GM12878 (cell line): ENCODE data around the gene NPAS4. TPM values are rescaled to one million over a fixed set of nuclear protein-coding genes. Genes with fewer than 3 reads are reported as not detected.

Source experiments
- ATAC-seq: fragments of 200-7000 bp; cut with Tn5 transposase; 3 replicates; pipeline ENCODE4 v1.9.1; 2020; ENCODE audit warnings: mild to moderate bottlenecking, moderate library complexity
- BruUV-seq: library from RNA; stranded (reverse); fragments of 400-500 nt; replicated peaks from 2 replicates; lab custom pipeline; 2021; lab: Mats Ljungman, UMichigan
- CTCF ChIA-PET: fragments of 300-600 bp; sonication (Branson Sonifier 250); formaldehyde crosslinking; extraction: SDS; loops from one replicate; lab custom pipeline; 2021; ENCODE audit warnings: inconsistent platforms; lab: Yijun Ruan, JAX
- POLR2A ChIA-PET: fragments of 350-600 bp; formaldehyde crosslinking; extraction: SDS; loops from one replicate; lab custom pipeline; 2021; ENCODE audit warnings: inconsistent platforms; lab: Charles Lee
- RAD21 ChIA-PET: fragments of 300-600 bp; sonication (Branson Sonifier 250); formaldehyde crosslinking; loops from one replicate; lab custom pipeline; 2023; ENCODE audit warnings: antibody characterized with exemption; ENCODE audit not compliant: unreplicated experiment; lab: Charles Lee
- SMC1A ChIA-PET: fragments of 300-600 bp; sonication (Branson Sonifier 250); formaldehyde crosslinking; loops from one replicate; lab custom pipeline; 2023; ENCODE audit not compliant: unreplicated experiment, uncharacterized antibody; lab: Charles Lee
- DNase-seq: peaks from one replicate; pipeline ENCODE4 v3.0.0-alpha.2; 2011; ENCODE audit warnings: low read depth, low spot score
- FAIRE-seq: peaks from 3 replicates; lab custom pipeline; 2011; peaks lifted over from hg19 to GRCh38; lab: Jason Lieb, UNC
- H2AFZ ChIP-seq: 2 replicates; pipeline ENCODE4 v1.6.0; 2011; ENCODE audit warnings: low read depth, low read length, control low read depth; ENCODE audit not compliant: control insufficient read depth
- H3K27ac ChIP-seq: 2 replicates; pipeline ENCODE4 v1.5.1; 2011; ENCODE audit warnings: control low read depth; ENCODE audit not compliant: control insufficient read depth, insufficient read depth
- H3K27me3 ChIP-seq, 2 experiments: replicated peaks in 1 of 2; 2 replicates each; pipeline versions ENCODE4 v1.6.0 to v1.6.1; 2011; ENCODE audit warnings: low read length in 1 of 2; ENCODE audit not compliant: control insufficient read depth in 2 of 2, insufficient read depth in 2 of 2
- H3K36me3 ChIP-seq, 2 experiments: 2 replicates each; pipeline ENCODE4 v1.5.1; 2011; ENCODE audit warnings: low read length in 1 of 2; ENCODE audit not compliant: control insufficient read depth in 2 of 2, insufficient read depth in 2 of 2
- H3K4me1 ChIP-seq: 2 replicates; pipeline ENCODE4 v1.6.1; 2011; ENCODE audit warnings: mild to moderate bottlenecking, low read length, moderate library complexity, mixed read lengths; ENCODE audit not compliant: control insufficient read depth, insufficient read depth
- H3K4me2 ChIP-seq: 2 replicates; pipeline ENCODE4 v1.6.0; 2011; ENCODE audit warnings: control low read depth; ENCODE audit not compliant: control insufficient read depth, insufficient read depth
- H3K4me3 ChIP-seq: fragments of 200-600 bp; sonication (generic); 2 replicates; pipeline ENCODE4 v1.5.1; 2016
- H3K79me2 ChIP-seq: 2 replicates; pipeline ENCODE4 v1.6.0; 2011; ENCODE audit warnings: low read length; ENCODE audit not compliant: control insufficient read depth, insufficient read depth
- H3K9ac ChIP-seq: 2 replicates; pipeline ENCODE4 v1.8.0; 2011; ENCODE audit warnings: low read length, control low read depth, mixed read lengths; ENCODE audit not compliant: control insufficient read depth, insufficient read depth
- H3K9me3 ChIP-seq: replicated peaks from 3 replicates; pipeline ENCODE4 v1.5.1; 2011; ENCODE audit warnings: mild to moderate bottlenecking, low read length; ENCODE audit not compliant: control insufficient read depth, insufficient read depth
- H4K20me1 ChIP-seq: 2 replicates; pipeline ENCODE4 v1.6.0; 2011; ENCODE audit not compliant: control insufficient read depth, insufficient read depth
- BRCA1 ChIP-seq: IDR thresholded peaks from 2 replicates; pipeline ENCODE4 v1.6.1; 2011; ENCODE audit warnings: low read depth, low read length, improper control_type of control experiment
- CHD1 ChIP-seq: IDR thresholded peaks from 2 replicates; pipeline ENCODE4 v1.6.1; 2012; ENCODE audit warnings: low read depth, low read length, improper control_type of control experiment
- IKZF1 ChIP-seq: fragments of 450-650 bp; conservative IDR thresholded peaks from 2 replicates; pipeline ENCODE4 v1.6.1; 2017; ENCODE audit warnings: antibody characterized with exemption, mild to moderate bottlenecking
- PAX8 ChIP-seq: fragments of 450-650 bp; IDR thresholded peaks from 2 replicates; pipeline ENCODE4 v1.6.1; 2017; ENCODE audit warnings: mild to moderate bottlenecking, moderate library complexity
- WGBS: methylation state at CpG from one replicate; pipeline ENCODE4 v1.1.6; 2016; ENCODE audit warnings: low lambda C conversion rate; ENCODE audit not compliant: insufficient replicate concordance, insufficient coverage; ENCODE audit errors: missing lambda C conversion rate; 5-methylcytosine and 5-hydroxymethylcytosine counted together
- in situ Hi-C: fragments of 300-500 bp; cut with MboI; formaldehyde crosslinking; loops from 9 replicates; pipeline ENCODE4 v1.14.3; 2018; ENCODE audit warnings: mixed read lengths
- intact Hi-C: fragments of 100-400 bp; cut with micrococcal nuclease; formaldehyde crosslinking; loops from one replicate; pipeline ENCODE4 v1.14.2; 2022; ENCODE audit not compliant: unreplicated experiment
- polyA plus RNA-seq, 11 experiments: library from polyadenylated mRNA; depleted of rRNA in 4 of 11; unstranded in 6 of 11; stranded (reverse) in 5 of 11; fragments of >200 nt; fragmentation: Nextera tagmentation in 4 of 11; fragmentation: Illumina TruSeq in 1 of 11; extraction: Ambion mirVana in 4 of 11; extraction: Trizol in 1 of 11; gene quantifications; 1 replicate in 1 of 11; 2 replicates in 10 of 11; pipeline versions ENCODE4 v1.2.1 to v1.2.3, GENCODE V29; 2011 to 2016; ENCODE audit warnings: inconsistent platforms in 2 of 11, missing spikeins in 2 of 11, low read depth in 1 of 11
- total RNA-seq, 4 experiments: library from RNA; depleted of rRNA in 3 of 4; stranded (reverse); fragments of >200 nt in 3 of 4; fragmentation: Illumina TruSeq in 1 of 4; extraction: Trizol in 1 of 4; gene quantifications; 2 replicates each; pipeline versions ENCODE4 v1.2.1 to v1.2.3, GENCODE V29; 2013 to 2021
- TF ChIP-seq, protein P1 (sequence below): fragments of 450-650 bp; formaldehyde crosslinking; IDR thresholded peaks from 2 replicates; pipeline ENCODE4 v1.4.0; 2022; ENCODE audit warnings: mild to moderate bottlenecking, moderate library complexity
- TF ChIP-seq, protein P2 (sequence below): fragments of 450-650 bp; IDR thresholded peaks from 2 replicates; pipeline ENCODE4 v1.6.1; 2017; ENCODE audit warnings: mild to moderate bottlenecking, moderate library complexity
- TF ChIP-seq, protein P3 (sequence below): IDR thresholded peaks from 2 replicates; pipeline ENCODE4 v1.6.1; 2011; ENCODE audit warnings: borderline replicate concordance, low read depth, mild to moderate bottlenecking, moderate library complexity, low read length; ENCODE audit not compliant: insufficient read depth, poor library complexity, severe bottlenecking
- TF ChIP-seq, protein P4 (sequence below): fragments of 450-650 bp; formaldehyde crosslinking; IDR thresholded peaks from 2 replicates; pipeline ENCODE4 v1.4.0; 2020; ENCODE audit warnings: mild to moderate bottlenecking, moderate library complexity

Gene NPAS4
- total and polyA plus RNA-seq, 10 of the 15 experiments (the other 5 are each of a cell fraction or from before 2014, with no cell fraction given), result 0.03 to 0.18 (median 0.06) TPM; not detected in 7

DNA sequence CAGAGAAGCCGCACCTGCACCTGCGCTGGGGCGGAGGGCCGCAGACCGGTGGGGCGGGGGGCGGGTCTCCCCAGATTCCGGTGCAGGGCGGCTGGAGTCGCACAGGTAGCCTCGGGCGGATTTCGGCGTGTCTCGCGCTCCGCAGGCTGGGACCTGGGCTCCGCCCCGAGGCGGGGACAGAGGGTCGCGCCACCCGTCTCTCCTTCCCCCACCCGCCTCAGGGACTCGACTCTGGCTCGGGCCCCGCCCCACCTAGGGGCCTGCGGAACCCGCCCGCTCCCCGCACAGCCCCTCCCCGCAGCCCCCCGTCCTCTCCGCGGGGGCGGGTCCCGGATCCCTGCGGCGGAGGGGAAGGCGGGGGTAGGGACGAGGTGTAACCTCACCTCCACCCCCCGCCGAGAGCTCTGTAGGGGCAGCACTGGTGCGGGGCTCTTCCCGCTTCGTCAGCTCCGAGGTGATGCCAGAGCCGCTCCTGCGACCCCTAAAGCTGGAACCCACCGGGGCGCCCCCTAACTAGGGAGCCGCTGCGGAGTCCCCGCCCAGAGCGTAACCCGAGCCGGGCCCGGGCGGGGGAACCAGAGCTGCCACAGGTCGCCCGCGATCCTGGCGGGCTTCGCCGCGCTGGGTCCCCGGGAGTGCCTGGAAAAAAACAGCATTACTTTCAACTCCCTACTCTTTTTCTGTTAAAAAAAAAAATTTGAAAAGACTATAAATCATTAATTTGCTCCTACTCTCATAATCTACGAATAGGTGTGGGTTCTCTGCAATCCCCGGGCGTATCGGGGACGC is 49.0 kb upstream of the NPAS4 start, which contains the start of gene SLC29A2:
Gene SLC29A2 (minus strand): TSS at position 134 of the 789 bp plus-strand sequence. CDS start 169 bp downstream, outside the sequence.
- BruUV-seq, result no TSS peak
- peak within 1 kb of the TSS; percentile 79 for H3K4me2 ChIP-seq
- ChIA-PET POLR2A (interaction anchor here (0.6 to 2.7 kb wide), 9 partner anchors 9 to 484 kb away, joined by 3 to 12 read pairs (median 4); partner anchors contain the start of genes DPP3 and RBM4), SMC1A (interaction anchor here (0.8 to 2.0 kb wide), 5 partner anchors 14 to 60 kb away, joined by 4 to 9 read pairs (median 6); no protein-coding TSS in a partner anchor), RAD21 (interaction anchor here (0.5 to 3.9 kb wide), 6 partner anchors 14 to 150 kb away, joined by 3 to 21 read pairs (median 3); partner anchors contain the start of gene BRMS1), CTCF (interaction anchor here (1.5 to 4.6 kb wide), 7 partner anchors 8 to 108 kb away, joined by 3 to 42 read pairs (median 9); partner anchors contain the start of genes BRMS1 and DPP3)
- FAIRE-seq, result no peak
- H2AFZ ChIP-seq, result peak within 1 kb of the TSS; percentile 47
- no peaks in the 10 kb centered on the region for H4K20me1 ChIP-seq
- in situ Hi-C loops, result no loop called here
- H3K36me3 ChIP-seq, result no peaks in the 10 kb centered on the region; a peak in 2 of 4 replicates
- H3K4me1 ChIP-seq, result peaks cover 4% of the 10 kb centered on the region; the same call in 1 of the 2 replicates
- under 1% methylated on average over 30 of the region's 72 CpGs for WGBS
- DNase-seq, result peak; percentile 61
- peak within 1 kb of the TSS; percentile 69 for H3K27ac ChIP-seq
- H3K27me3 ChIP-seq, result no peaks in the 10 kb centered on the region; a peak in 1 of 4 replicates
- peak within 1 kb of the TSS; percentile 90 for H3K4me3 ChIP-seq
- peak within 1 kb of the TSS; percentile 84 for H3K9ac ChIP-seq
- no peaks in the 10 kb centered on the region; the same call in none of the 2 replicates for H3K79me2 ChIP-seq
- intact Hi-C loops, result no loop called here
- ATAC-seq, result peak; percentile 91
- H3K9me3 ChIP-seq, result no peaks in the 10 kb centered on the region
- 0 out of 2 replicates have a peak, but pooled peaks have one; percentile 40 for TF ChIP-seq IKZF1
- TF ChIP-seq, protein P1, sequence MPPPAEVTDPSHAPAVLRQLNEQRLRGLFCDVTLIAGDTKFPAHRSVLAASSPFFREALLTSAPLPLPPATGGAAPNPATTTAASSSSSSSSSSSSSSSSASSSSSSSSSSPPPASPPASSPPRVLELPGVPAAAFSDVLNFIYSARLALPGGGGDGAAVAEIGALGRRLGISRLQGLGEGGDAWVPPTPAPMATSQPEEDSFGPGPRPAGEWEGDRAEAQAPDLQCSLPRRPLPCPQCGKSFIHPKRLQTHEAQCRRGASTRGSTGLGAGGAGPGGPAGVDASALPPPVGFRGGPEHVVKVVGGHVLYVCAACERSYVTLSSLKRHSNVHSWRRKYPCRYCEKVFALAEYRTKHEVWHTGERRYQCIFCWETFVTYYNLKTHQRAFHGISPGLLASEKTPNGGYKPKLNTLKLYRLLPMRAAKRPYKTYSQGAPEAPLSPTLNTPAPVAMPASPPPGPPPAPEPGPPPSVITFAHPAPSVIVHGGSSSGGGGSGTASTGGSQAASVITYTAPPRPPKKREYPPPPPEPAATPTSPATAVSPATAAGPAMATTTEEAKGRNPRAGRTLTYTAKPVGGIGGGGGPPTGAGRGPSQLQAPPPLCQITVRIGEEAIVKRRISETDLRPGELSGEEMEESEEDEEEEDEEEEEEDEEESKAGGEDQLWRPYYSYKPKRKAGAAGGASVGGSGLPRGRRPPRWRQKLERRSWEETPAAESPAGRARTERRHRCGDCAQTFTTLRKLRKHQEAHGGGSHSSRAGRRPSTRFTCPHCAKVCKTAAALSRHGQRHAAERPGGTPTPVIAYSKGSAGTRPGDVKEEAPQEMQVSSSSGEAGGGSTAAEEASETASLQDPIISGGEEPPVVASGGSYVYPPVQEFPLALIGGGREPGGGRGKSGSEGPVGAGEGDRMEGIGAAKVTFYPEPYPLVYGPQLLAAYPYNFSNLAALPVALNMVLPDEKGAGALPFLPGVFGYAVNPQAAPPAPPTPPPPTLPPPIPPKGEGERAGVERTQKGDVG, result no peak
- no peak for TF ChIP-seq BRCA1
- TF ChIP-seq, protein P2, sequence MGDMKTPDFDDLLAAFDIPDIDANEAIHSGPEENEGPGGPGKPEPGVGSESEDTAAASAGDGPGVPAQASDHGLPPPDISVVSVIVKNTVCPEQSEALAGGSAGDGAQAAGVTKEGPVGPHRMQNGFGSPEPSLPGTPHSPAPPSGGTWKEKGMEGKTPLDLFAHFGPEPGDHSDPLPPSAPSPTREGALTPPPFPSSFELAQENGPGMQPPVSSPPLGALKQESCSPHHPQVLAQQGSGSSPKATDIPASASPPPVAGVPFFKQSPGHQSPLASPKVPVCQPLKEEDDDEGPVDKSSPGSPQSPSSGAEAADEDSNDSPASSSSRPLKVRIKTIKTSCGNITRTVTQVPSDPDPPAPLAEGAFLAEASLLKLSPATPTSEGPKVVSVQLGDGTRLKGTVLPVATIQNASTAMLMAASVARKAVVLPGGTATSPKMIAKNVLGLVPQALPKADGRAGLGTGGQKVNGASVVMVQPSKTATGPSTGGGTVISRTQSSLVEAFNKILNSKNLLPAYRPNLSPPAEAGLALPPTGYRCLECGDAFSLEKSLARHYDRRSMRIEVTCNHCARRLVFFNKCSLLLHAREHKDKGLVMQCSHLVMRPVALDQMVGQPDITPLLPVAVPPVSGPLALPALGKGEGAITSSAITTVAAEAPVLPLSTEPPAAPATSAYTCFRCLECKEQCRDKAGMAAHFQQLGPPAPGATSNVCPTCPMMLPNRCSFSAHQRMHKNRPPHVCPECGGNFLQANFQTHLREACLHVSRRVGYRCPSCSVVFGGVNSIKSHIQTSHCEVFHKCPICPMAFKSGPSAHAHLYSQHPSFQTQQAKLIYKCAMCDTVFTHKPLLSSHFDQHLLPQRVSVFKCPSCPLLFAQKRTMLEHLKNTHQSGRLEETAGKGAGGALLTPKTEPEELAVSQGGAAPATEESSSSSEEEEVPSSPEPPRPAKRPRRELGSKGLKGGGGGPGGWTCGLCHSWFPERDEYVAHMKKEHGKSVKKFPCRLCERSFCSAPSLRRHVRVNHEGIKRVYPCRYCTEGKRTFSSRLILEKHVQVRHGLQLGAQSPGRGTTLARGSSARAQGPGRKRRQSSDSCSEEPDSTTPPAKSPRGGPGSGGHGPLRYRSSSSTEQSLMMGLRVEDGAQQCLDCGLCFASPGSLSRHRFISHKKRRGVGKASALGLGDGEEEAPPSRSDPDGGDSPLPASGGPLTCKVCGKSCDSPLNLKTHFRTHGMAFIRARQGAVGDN, result 0 out of 2 replicates have a peak, but pooled peaks have one; percentile 10
- TF ChIP-seq CHD1, result no peak
- TF ChIP-seq, protein P3, sequence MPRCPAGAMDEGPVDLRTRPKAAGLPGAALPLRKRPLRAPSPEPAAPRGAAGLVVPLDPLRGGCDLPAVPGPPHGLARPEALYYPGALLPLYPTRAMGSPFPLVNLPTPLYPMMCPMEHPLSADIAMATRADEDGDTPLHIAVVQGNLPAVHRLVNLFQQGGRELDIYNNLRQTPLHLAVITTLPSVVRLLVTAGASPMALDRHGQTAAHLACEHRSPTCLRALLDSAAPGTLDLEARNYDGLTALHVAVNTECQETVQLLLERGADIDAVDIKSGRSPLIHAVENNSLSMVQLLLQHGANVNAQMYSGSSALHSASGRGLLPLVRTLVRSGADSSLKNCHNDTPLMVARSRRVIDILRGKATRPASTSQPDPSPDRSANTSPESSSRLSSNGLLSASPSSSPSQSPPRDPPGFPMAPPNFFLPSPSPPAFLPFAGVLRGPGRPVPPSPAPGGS, result no peak
- TF ChIP-seq PAX8, result no peak
- TF ChIP-seq, protein P4, sequence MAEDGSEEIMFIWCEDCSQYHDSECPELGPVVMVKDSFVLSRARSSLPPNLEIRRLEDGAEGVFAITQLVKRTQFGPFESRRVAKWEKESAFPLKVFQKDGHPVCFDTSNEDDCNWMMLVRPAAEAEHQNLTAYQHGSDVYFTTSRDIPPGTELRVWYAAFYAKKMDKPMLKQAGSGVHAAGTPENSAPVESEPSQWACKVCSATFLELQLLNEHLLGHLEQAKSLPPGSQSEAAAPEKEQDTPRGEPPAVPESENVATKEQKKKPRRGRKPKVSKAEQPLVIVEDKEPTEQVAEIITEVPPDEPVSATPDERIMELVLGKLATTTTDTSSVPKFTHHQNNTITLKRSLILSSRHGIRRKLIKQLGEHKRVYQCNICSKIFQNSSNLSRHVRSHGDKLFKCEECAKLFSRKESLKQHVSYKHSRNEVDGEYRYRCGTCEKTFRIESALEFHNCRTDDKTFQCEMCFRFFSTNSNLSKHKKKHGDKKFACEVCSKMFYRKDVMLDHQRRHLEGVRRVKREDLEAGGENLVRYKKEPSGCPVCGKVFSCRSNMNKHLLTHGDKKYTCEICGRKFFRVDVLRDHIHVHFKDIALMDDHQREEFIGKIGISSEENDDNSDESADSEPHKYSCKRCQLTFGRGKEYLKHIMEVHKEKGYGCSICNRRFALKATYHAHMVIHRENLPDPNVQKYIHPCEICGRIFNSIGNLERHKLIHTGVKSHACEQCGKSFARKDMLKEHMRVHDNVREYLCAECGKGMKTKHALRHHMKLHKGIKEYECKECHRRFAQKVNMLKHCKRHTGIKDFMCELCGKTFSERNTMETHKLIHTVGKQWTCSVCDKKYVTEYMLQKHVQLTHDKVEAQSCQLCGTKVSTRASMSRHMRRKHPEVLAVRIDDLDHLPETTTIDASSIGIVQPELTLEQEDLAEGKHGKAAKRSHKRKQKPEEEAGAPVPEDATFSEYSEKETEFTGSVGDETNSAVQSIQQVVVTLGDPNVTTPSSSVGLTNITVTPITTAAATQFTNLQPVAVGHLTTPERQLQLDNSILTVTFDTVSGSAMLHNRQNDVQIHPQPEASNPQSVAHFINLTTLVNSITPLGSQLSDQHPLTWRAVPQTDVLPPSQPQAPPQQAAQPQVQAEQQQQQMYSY (CRISPR knock-in tag), result no peak
